GM12878 (cell line): ENCODE data around the gene TNFRSF1A. TPM values are rescaled to one million over a fixed set of nuclear protein-coding genes. Genes with fewer than 3 reads are reported as not detected.

Source experiments
- ATAC-seq: fragments of 200-7000 bp; cut with Tn5 transposase; 3 replicates; pipeline ENCODE4 v1.9.1; 2020; ENCODE audit warnings: mild to moderate bottlenecking, moderate library complexity
- BruUV-seq: library from RNA; stranded (reverse); fragments of 400-500 nt; replicated peaks from 2 replicates; lab custom pipeline; 2021; lab: Mats Ljungman, UMichigan
- CTCF ChIA-PET: fragments of 300-600 bp; sonication (Branson Sonifier 250); formaldehyde crosslinking; extraction: SDS; loops from one replicate; lab custom pipeline; 2021; ENCODE audit warnings: inconsistent platforms; lab: Yijun Ruan, JAX
- POLR2A ChIA-PET: fragments of 350-600 bp; formaldehyde crosslinking; extraction: SDS; loops from one replicate; lab custom pipeline; 2021; ENCODE audit warnings: inconsistent platforms; lab: Charles Lee
- RAD21 ChIA-PET: fragments of 300-600 bp; sonication (Branson Sonifier 250); formaldehyde crosslinking; loops from one replicate; lab custom pipeline; 2023; ENCODE audit warnings: antibody characterized with exemption; ENCODE audit not compliant: unreplicated experiment; lab: Charles Lee
- SMC1A ChIA-PET: fragments of 300-600 bp; sonication (Branson Sonifier 250); formaldehyde crosslinking; loops from one replicate; lab custom pipeline; 2023; ENCODE audit not compliant: unreplicated experiment, uncharacterized antibody; lab: Charles Lee
- DNase-seq: peaks from one replicate; pipeline ENCODE4 v3.0.0-alpha.2; 2011; ENCODE audit warnings: low read depth, low spot score
- FAIRE-seq: peaks from 3 replicates; lab custom pipeline; 2011; peaks lifted over from hg19 to GRCh38; lab: Jason Lieb, UNC
- H2AFZ ChIP-seq: 2 replicates; pipeline ENCODE4 v1.6.0; 2011; ENCODE audit warnings: low read depth, low read length, control low read depth; ENCODE audit not compliant: control insufficient read depth
- H3K27ac ChIP-seq: 2 replicates; pipeline ENCODE4 v1.5.1; 2011; ENCODE audit warnings: control low read depth; ENCODE audit not compliant: control insufficient read depth, insufficient read depth
- H3K27me3 ChIP-seq, 2 experiments: replicated peaks in 1 of 2; 2 replicates each; pipeline versions ENCODE4 v1.6.0 to v1.6.1; 2011; ENCODE audit warnings: low read length in 1 of 2; ENCODE audit not compliant: control insufficient read depth in 2 of 2, insufficient read depth in 2 of 2
- H3K36me3 ChIP-seq, 2 experiments: 2 replicates each; pipeline ENCODE4 v1.5.1; 2011; ENCODE audit warnings: low read length in 1 of 2; ENCODE audit not compliant: control insufficient read depth in 2 of 2, insufficient read depth in 2 of 2
- H3K4me1 ChIP-seq: 2 replicates; pipeline ENCODE4 v1.6.1; 2011; ENCODE audit warnings: mild to moderate bottlenecking, low read length, moderate library complexity, mixed read lengths; ENCODE audit not compliant: control insufficient read depth, insufficient read depth
- H3K4me2 ChIP-seq: 2 replicates; pipeline ENCODE4 v1.6.0; 2011; ENCODE audit warnings: control low read depth; ENCODE audit not compliant: control insufficient read depth, insufficient read depth
- H3K4me3 ChIP-seq: fragments of 200-600 bp; sonication (generic); 2 replicates; pipeline ENCODE4 v1.5.1; 2016
- H3K79me2 ChIP-seq: 2 replicates; pipeline ENCODE4 v1.6.0; 2011; ENCODE audit warnings: low read length; ENCODE audit not compliant: control insufficient read depth, insufficient read depth
- H3K9ac ChIP-seq: 2 replicates; pipeline ENCODE4 v1.8.0; 2011; ENCODE audit warnings: low read length, control low read depth, mixed read lengths; ENCODE audit not compliant: control insufficient read depth, insufficient read depth
- H3K9me3 ChIP-seq: replicated peaks from 3 replicates; pipeline ENCODE4 v1.5.1; 2011; ENCODE audit warnings: mild to moderate bottlenecking, low read length; ENCODE audit not compliant: control insufficient read depth, insufficient read depth
- H4K20me1 ChIP-seq: 2 replicates; pipeline ENCODE4 v1.6.0; 2011; ENCODE audit not compliant: control insufficient read depth, insufficient read depth
- CHD2 ChIP-seq: IDR thresholded peaks from 2 replicates; pipeline ENCODE4 v1.6.1; 2011; ENCODE audit warnings: low read depth, low read length, improper control_type of control experiment, borderline replicate concordance
- HCFC1 ChIP-seq: fragments of 150-350 bp; IDR thresholded peaks from 2 replicates; pipeline ENCODE4 v1.6.1; 2014; ENCODE audit warnings: low read length
- MYB ChIP-seq: fragments of 150-350 bp; IDR thresholded peaks from 2 replicates; pipeline ENCODE4 v1.6.1; 2014; ENCODE audit warnings: mild to moderate bottlenecking, low read depth, low read length, borderline replicate concordance
- SMARCA5 ChIP-seq: fragments of 450-650 bp; IDR thresholded peaks from 2 replicates; pipeline ENCODE4 v1.6.1; 2017; ENCODE audit warnings: mild to moderate bottlenecking
- ZNF207 ChIP-seq: fragments of 450-650 bp; IDR thresholded peaks from 2 replicates; pipeline ENCODE4 v1.6.1; 2014; ENCODE audit warnings: antibody characterized with exemption, mild to moderate bottlenecking, borderline replicate concordance
- WGBS: methylation state at CpG from one replicate; pipeline ENCODE4 v1.1.6; 2016; ENCODE audit warnings: low lambda C conversion rate; ENCODE audit not compliant: insufficient replicate concordance, insufficient coverage; ENCODE audit errors: missing lambda C conversion rate; 5-methylcytosine and 5-hydroxymethylcytosine counted together
- in situ Hi-C: fragments of 300-500 bp; cut with MboI; formaldehyde crosslinking; loops from 9 replicates; pipeline ENCODE4 v1.14.3; 2018; ENCODE audit warnings: mixed read lengths
- intact Hi-C: fragments of 100-400 bp; cut with micrococcal nuclease; formaldehyde crosslinking; loops from one replicate; pipeline ENCODE4 v1.14.2; 2022; ENCODE audit not compliant: unreplicated experiment
- polyA plus RNA-seq, 11 experiments: library from polyadenylated mRNA; depleted of rRNA in 4 of 11; unstranded in 6 of 11; stranded (reverse) in 5 of 11; fragments of >200 nt; fragmentation: Nextera tagmentation in 4 of 11; fragmentation: Illumina TruSeq in 1 of 11; extraction: Ambion mirVana in 4 of 11; extraction: Trizol in 1 of 11; gene quantifications; 1 replicate in 1 of 11; 2 replicates in 10 of 11; pipeline versions ENCODE4 v1.2.1 to v1.2.3, GENCODE V29; 2011 to 2016; ENCODE audit warnings: inconsistent platforms in 2 of 11, missing spikeins in 2 of 11, low read depth in 1 of 11
- total RNA-seq, 4 experiments: library from RNA; depleted of rRNA in 3 of 4; stranded (reverse); fragments of >200 nt in 3 of 4; fragmentation: Illumina TruSeq in 1 of 4; extraction: Trizol in 1 of 4; gene quantifications; 2 replicates each; pipeline versions ENCODE4 v1.2.1 to v1.2.3, GENCODE V29; 2013 to 2021

Gene TNFRSF1A
- total and polyA plus RNA-seq, 10 of the 15 experiments (the other 5 are each of a cell fraction or from before 2014, with no cell fraction given): 0.24 to 16.5 (median 13.0) TPM

DNA sequence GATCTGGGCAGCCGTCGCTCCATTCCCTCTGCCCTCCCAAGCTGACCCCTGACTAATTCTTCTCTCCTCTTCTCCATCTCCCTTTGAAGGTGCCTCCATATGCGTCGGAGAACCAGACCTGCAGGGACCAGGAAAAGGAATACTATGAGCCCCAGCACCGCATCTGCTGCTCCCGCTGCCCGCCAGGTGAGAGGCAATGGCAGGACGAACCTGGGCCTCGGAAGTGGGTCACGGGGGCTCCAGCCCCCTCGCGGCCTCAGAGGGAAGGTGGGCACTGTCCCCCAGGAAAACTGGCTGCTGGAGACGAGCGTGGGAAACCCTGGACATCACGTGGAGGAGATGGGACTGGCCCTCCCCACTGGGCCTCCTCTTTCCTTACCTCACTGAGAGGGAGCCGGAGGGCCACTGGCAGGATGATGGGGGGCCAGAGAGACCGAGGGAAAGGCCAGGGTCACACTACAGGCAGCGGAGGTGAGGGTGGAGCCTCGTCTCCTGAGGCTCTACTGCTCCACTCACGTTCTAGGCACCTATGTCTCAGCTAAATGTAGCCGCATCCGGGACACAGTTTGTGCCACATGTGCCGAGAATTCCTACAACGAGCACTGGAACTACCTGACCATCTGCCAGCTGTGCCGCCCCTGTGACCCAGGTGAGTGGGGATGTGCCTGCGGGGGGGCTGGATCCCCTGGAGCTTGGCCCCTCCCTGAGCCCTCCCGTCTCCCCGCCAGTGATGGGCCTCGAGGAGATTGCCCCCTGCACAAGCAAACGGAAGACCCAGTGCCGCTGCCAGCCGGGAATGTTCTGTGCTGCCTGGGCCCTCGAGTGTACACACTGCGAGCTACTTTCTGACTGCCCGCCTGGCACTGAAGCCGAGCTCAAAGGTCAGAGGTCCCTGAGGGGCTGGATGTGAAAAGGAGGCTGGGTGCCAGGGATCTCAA, 42.9 kb upstream of the TNFRSF1A start:
- no peaks in the 10 kb centered on the region; the same call in 1 of the 2 replicates for H4K20me1 ChIP-seq
- H3K9ac ChIP-seq: no peak overlapping the region
- no peak overlapping the region for H3K4me2 ChIP-seq
- 57% methylated on average over 36 of the region's 36 CpGs for WGBS
- H3K27ac ChIP-seq: no peak overlapping the region
- H2AFZ ChIP-seq: no peak overlapping the region
- SMC1A ChIA-PET: no interaction called here
- RAD21 ChIA-PET: no interaction called here
- intact Hi-C loops: no loop called here
- no peaks in the 10 kb centered on the region for H3K4me1 ChIP-seq
- POLR2A ChIA-PET: no interaction called here
- H3K36me3 ChIP-seq: no peaks in the 10 kb centered on the region
- BruUV-seq: no TSS peak
- H3K27me3 ChIP-seq: peaks cover 13 to 15% of the 10 kb centered on the region in 2 experiments; a peak in 3 of 4 replicates
- no peak overlapping the region for H3K4me3 ChIP-seq
- FAIRE-seq (no peak), ATAC-seq (no peak), DNase-seq (no peak)
- H3K9me3 ChIP-seq: no peaks in the 10 kb centered on the region
- TF ChIP-seq HCFC1 (no peak), SMARCA5 (no peak), CHD2 (no peak), MYB (no peak), ZNF207 (no peak)
- no peaks in the 10 kb centered on the region for H3K79me2 ChIP-seq
- in situ Hi-C loops: no loop called here
- CTCF ChIA-PET: no interaction called here
